Prostate gland (tissue), 2 donors: Measurements from ENCODE around the gene CFAP99. TPM values are rescaled to one million over a fixed set of nuclear protein-coding genes. Genes with fewer than 3 reads are reported as not detected.
"Not testable (repeated sequence)": the region's sequence is repeated elsewhere in the genome, so short reads cannot be mapped to it uniquely, and the experiment has no call there.

Source experiments
- DNase-seq: peaks from one replicate; pipeline ENCODE4 v3.0.0-alpha.2; 2019; ENCODE audit warnings: low spot score
- H3K27ac ChIP-seq, 2 donors: fragments of 200-600 bp; sonication (generic); 2 replicates each; pipeline ENCODE4 v1.5.1; 2017 to 2019
- H3K27me3 ChIP-seq: fragments of 200-600 bp; sonication (generic); replicated peaks from 2 replicates; pipeline ENCODE4 v1.5.1; 2019; ENCODE audit not compliant: insufficient read depth
- H3K36me3 ChIP-seq, 2 donors: fragments of 200-600 bp; sonication (generic); 1 replicate in 1 of 2; 2 replicates in 1 of 2; pipeline versions ENCODE4 v1.5.1 to v1.8.1; 2017 to 2019
- H3K4me1 ChIP-seq: fragments of 200-600 bp; sonication (generic); replicated peaks from 2 replicates; pipeline ENCODE4 v1.5.1; 2019
- H3K4me3 ChIP-seq, 2 donors: fragments of 200-600 bp; sonication (generic); 2 replicates each; pipeline ENCODE4 v1.5.1; 2017 to 2019
- H3K9me3 ChIP-seq: fragments of 200-600 bp; sonication (generic); 2 replicates; pipeline ENCODE4 v1.5.1; 2017
- POLR2A ChIP-seq: fragments of 450-650 bp; IDR thresholded peaks from one replicate; pipeline ENCODE4 v1.6.1; 2016; ENCODE audit warnings: antibody characterized with exemption, mild to moderate bottlenecking
- POLR2AphosphoS5 ChIP-seq: sonication (generic); formaldehyde crosslinking; IDR thresholded peaks from one replicate; pipeline ENCODE4 v1.6.1; 2017; ENCODE audit warnings: antibody characterized with exemption
- WGBS: methylation state at CpG from one replicate; pipeline ENCODE4 v1.1.5; 2018; 5-methylcytosine and 5-hydroxymethylcytosine counted together
- intact Hi-C: fragments of 100-400 bp; cut with DNase I; formaldehyde crosslinking; loops from one replicate; pipeline ENCODE4 v1.14.2; 2022
- total RNA-seq, 2 donors: library from RNA; depleted of rRNA; stranded (reverse); fragments of >200 nt; gene quantifications; one replicate each; pipeline ENCODE4 v1.1.0, GENCODE V29; 2016
- TF ChIP-seq, protein P1 (sequence below), 4 experiments: fragments of 200-600 bp in 2 of 4; fragments of 450-650 bp in 2 of 4; sonication (generic) in 2 of 4; IDR thresholded peaks; 1 replicate in 3 of 4; 2 replicates in 1 of 4; pipeline ENCODE4 v1.5.1; 2016 to 2019; ENCODE audit warnings: antibody characterized with exemption in 4 of 4, mild to moderate bottlenecking in 2 of 4, moderate library complexity in 2 of 4

CFAP99 gene
- total RNA-seq, 2 donors from 2014 or later, result 0.18 to 7.4 TPM

DNA sequence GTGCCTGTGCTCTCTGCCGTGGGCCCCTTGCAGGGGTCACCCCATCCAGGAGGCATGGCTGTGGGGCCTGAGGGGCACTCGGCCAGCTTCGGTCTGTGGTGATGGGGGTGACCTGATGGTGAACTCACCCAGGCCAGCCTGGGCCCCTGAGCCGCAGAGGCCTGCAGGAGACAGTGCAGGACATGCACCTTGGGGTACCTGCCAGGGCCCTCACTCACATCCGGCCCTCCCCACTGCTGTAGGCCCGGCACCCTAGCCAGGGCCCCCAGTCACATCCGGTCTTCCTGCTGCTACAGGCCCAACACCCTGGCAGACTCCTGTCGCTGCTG is 7.3 kb downstream of the CFAP99 start:
- no peaks in the 10 kb centered on the region for H3K4me1 ChIP-seq
- DNase-seq, result no peak
- TF ChIP-seq, protein P1, sequence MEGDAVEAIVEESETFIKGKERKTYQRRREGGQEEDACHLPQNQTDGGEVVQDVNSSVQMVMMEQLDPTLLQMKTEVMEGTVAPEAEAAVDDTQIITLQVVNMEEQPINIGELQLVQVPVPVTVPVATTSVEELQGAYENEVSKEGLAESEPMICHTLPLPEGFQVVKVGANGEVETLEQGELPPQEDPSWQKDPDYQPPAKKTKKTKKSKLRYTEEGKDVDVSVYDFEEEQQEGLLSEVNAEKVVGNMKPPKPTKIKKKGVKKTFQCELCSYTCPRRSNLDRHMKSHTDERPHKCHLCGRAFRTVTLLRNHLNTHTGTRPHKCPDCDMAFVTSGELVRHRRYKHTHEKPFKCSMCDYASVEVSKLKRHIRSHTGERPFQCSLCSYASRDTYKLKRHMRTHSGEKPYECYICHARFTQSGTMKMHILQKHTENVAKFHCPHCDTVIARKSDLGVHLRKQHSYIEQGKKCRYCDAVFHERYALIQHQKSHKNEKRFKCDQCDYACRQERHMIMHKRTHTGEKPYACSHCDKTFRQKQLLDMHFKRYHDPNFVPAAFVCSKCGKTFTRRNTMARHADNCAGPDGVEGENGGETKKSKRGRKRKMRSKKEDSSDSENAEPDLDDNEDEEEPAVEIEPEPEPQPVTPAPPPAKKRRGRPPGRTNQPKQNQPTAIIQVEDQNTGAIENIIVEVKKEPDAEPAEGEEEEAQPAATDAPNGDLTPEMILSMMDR (IDR thresholded peaks at IDR 0.05), result no peak
- TF ChIP-seq POLR2A, result no peak
- no peak for TF ChIP-seq POLR2AphosphoS5
- no peak overlapping the region for H3K4me3 ChIP-seq
- H3K9me3 ChIP-seq, result no peaks in the 10 kb centered on the region
- no peaks in the 10 kb centered on the region for H3K36me3 ChIP-seq
- WGBS, result 79% methylated on average over 8 of the region's 8 CpGs
- H3K27ac ChIP-seq, result no peak overlapping the region
- intact Hi-C loops, result no loop called here
- no peaks in the 10 kb centered on the region for H3K27me3 ChIP-seq

DNA sequence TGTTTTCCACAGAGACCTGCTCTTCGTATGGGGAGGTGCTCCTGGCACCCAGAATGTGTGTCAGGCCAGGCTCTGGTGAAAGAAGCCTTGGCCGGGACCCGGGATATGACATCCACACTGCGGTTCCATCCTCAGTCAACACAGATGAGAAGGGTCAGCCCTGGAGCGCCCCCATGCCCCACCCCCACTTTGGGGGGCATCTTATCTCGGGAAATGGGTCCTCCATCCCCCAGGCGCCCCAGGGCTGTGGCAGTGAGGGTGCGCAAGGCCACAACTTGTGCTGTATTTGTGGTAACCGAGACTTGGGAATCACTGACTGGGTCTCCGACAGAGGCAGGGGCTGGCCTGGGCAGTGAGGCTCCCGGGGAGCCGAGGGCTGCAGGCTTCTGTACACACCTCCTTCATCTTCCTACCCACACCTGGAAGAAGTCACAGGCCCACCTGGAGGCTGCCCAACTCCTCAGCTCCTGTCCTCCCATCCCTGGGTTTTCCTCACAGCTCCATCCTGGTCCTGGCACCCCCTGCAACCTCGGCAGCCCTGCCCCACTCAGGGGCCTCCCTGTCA is 8.0 kb downstream of the CFAP99 start:
- 80% methylated on average over 13 of the region's 13 CpGs for WGBS
- H3K27ac ChIP-seq, result no peak overlapping the region
- no peaks in the 10 kb centered on the region for H3K36me3 ChIP-seq
- DNase-seq, result no peak
- H3K9me3 ChIP-seq, result no peaks in the 10 kb centered on the region
- no peaks in the 10 kb centered on the region for H3K4me1 ChIP-seq
- intact Hi-C loops, result no loop called here
- no peak overlapping the region for H3K4me3 ChIP-seq
- H3K27me3 ChIP-seq, result no peaks in the 10 kb centered on the region
- TF ChIP-seq, protein P1 (IDR thresholded peaks at IDR 0.05), result no peak
- TF ChIP-seq POLR2AphosphoS5 (no peak), POLR2A (no peak)

GRCh38 chr4:2427383-2428334 is 8.9 kb downstream of the CFAP99 start:
- Histone ChIP-seq H3K4me1 (no peaks in the 10 kb centered on the region), H3K36me3 (no peaks in the 10 kb centered on the region), H3K9me3 (no peaks in the 10 kb centered on the region), H3K27ac (no peak overlapping the region), H3K27me3 (no peaks in the 10 kb centered on the region), H3K4me3 (no peak overlapping the region)
- TF ChIP-seq, protein P1 (IDR thresholded peaks at IDR 0.05), result no peak
- no peak for TF ChIP-seq POLR2A
- TF ChIP-seq POLR2AphosphoS5, result no peak
- WGBS, result 84% methylated on average over 23 of the region's 23 CpGs
- intact Hi-C loops, result no loop called here
- DNase-seq, result no peak

GRCh38 chr4:2428496-2429213 is 9.9 kb downstream of the CFAP99 start:
- no peak overlapping the region for H3K27ac ChIP-seq
- H3K27me3 ChIP-seq, result no peaks in the 10 kb centered on the region
- WGBS, result 77% methylated on average over 25 of the region's 25 CpGs
- TF ChIP-seq POLR2A (no peak), POLR2AphosphoS5 (no peak)
- TF ChIP-seq, protein P1 (IDR thresholded peaks at IDR 0.05), result no peak
- intact Hi-C loops, result no loop called here
- H3K4me3 ChIP-seq, result no peak overlapping the region
- no peak for DNase-seq
- no peaks in the 10 kb centered on the region for H3K36me3 ChIP-seq
- H3K4me1 ChIP-seq, result no peaks in the 10 kb centered on the region
- H3K9me3 ChIP-seq, result no peaks in the 10 kb centered on the region

GRCh38 chr4:2429945-2430757 is 11.4 kb downstream of the CFAP99 start:
- H3K4me3 ChIP-seq, DNase-seq, H3K9me3 ChIP-seq, H3K4me1 ChIP-seq, H3K27ac ChIP-seq, intact Hi-C loops, H3K27me3 ChIP-seq, H3K36me3 ChIP-seq: not testable (repeated sequence)
- 78% methylated on average over 29 of the region's 49 CpGs for WGBS
